Liver (tissue), 3 donors: Measurements from ENCODE around the gene TGM4.

Experiments
- CTCF ChIP-seq: fragments of 150-350 bp; IDR thresholded peaks from 2 replicates; pipeline ENCODE4 v1.5.1; 2017; ENCODE audit warnings: improper control_type of control experiment, low read depth, low read length; ENCODE audit not compliant: missing input control
- RXRA ChIP-seq, 2 donors: IDR thresholded peaks; 2 replicates each; pipeline ENCODE4 v1.6.1; 2017 to 2018; ENCODE audit warnings: antibody characterized with exemption in 2 of 2, mild to moderate bottlenecking in 1 of 2
- donor health status: healthy.
- donor health status: healthy.

GRCh38 chr3:44913868-44914468 lies 39.6 kb downstream of the TGM4 start:
- TF ChIP-seq CTCF = peak; percentile 79
- peak in 1 of 2 donors; percentile 34 for TF ChIP-seq RXRA (IDR thresholded peaks at IDR 0.05)
